ENCODE results near the gene TMC4. TPM values are rescaled to one million over a fixed set of nuclear protein-coding genes. Genes with fewer than 3 reads are reported as not detected.

TMC4 gene
- total RNA-seq, 1 donor from 2014 or later, result 48.3 TPM

GRCh38 chr19:54204767-54205468 lies 32.0 kb upstream of the TMC4 start:
- Histone ChIP-seq H3K4me3 (peak overlapping the region; percentile 90), H3K27me3 (no peaks in the 10 kb centered on the region), H3K36me3 (peaks cover 68% of the 10 kb centered on the region), H3K9me3 (no peaks in the 10 kb centered on the region), H3K27ac (no peak overlapping the region), H3K4me1 (peaks cover 80% of the 10 kb centered on the region)
- TF ChIP-seq CTCF (IDR thresholded peaks at IDR 0.05), result no peak
- no peak for DNase-seq
- no peak for ATAC-seq
- intact Hi-C loops (cut with DNase I), result no loop called here

- DNase-seq (no peak), ATAC-seq (no peak)
- no peak for TF ChIP-seq CTCF (IDR thresholded peaks at IDR 0.05)
- H3K27me3 ChIP-seq, result no peaks in the 10 kb centered on the region
- peak overlapping the region; percentile 90 for H3K4me3 ChIP-seq
- peak overlapping the region; percentile 45 for H3K27ac ChIP-seq
- intact Hi-C loops (cut with DNase I), result no loop called here
- H3K36me3 ChIP-seq, result peaks cover 68% of the 10 kb centered on the region
- no peaks in the 10 kb centered on the region for H3K9me3 ChIP-seq
- peaks cover 66% of the 10 kb centered on the region for H3K4me1 ChIP-seq
These were observed 30.2 kb upstream of the TMC4 start for GRCh38 chr19:54203151-54203611.

DNA sequence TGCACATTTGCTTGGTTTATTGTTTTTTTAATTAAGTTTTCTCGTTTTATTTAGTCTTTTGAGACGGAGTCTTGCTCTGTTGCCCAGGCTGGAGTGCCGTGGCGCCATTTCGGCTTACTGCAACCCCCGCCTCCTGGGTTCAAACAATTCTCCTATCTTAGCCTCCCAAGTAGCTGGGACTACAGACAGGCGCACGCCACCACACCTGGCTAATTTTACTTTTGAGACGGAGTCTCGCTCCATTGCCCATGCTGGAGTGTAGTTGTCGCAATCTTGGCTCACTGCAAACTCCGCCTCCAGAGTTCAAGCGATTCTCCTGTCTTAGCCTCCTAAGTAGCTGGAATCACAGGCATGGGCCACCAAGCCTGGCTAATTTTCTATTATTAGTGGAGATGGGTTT lies 29.0 kb upstream of the TMC4 start:
- no peak for TF ChIP-seq CTCF (IDR thresholded peaks at IDR 0.05)
- ATAC-seq (no peak), DNase-seq (no peak)
- no peaks in the 10 kb centered on the region for H3K27me3 ChIP-seq
- no peaks in the 10 kb centered on the region for H3K9me3 ChIP-seq
- intact Hi-C loops (cut with DNase I), result no loop called here
- H3K27ac ChIP-seq, result peak overlapping the region; percentile 95
- peak overlapping the region; percentile 90 for H3K4me3 ChIP-seq
- peaks cover 54% of the 10 kb centered on the region for H3K4me1 ChIP-seq
- peaks cover 58% of the 10 kb centered on the region for H3K36me3 ChIP-seq

DNA sequence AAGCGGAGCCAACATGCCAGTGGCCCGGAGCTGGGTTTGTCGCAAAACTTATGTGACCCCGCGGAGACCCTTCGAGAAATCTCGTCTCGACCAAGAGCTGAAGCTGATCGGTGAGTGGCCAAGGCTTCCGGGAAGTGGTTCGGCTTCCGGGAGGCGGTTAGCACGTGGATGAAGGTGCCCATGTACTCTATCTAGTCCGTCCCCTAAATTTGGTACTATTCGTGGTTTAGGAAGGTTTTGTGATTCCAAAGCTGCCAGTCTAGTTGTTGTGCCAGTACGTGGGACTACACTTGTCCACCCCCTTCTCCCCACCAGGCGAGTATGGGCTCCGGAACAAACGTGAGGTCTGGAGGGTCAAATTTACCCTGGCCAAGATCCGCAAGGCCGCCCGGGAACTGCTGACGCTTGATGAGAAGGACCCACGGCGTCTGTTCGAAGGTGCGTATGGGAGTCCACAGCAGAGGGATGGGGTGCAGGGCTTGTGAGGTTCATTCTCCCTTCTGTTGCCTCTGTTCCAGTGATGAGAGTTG lies 28.3 kb upstream of the TMC4 start:
- H3K27ac ChIP-seq, result peak overlapping the region; percentile 95
- peaks cover 51% of the 10 kb centered on the region for H3K36me3 ChIP-seq
- no peak for TF ChIP-seq CTCF (IDR thresholded peaks at IDR 0.05)
- no peaks in the 10 kb centered on the region for H3K9me3 ChIP-seq
- DNase-seq (no peak), ATAC-seq (no peak)
- peaks cover 46% of the 10 kb centered on the region for H3K4me1 ChIP-seq
- H3K4me3 ChIP-seq, result peak overlapping the region; percentile 90
- H3K27me3 ChIP-seq, result no peaks in the 10 kb centered on the region
- intact Hi-C loops (cut with DNase I), result no loop called here

DNA sequence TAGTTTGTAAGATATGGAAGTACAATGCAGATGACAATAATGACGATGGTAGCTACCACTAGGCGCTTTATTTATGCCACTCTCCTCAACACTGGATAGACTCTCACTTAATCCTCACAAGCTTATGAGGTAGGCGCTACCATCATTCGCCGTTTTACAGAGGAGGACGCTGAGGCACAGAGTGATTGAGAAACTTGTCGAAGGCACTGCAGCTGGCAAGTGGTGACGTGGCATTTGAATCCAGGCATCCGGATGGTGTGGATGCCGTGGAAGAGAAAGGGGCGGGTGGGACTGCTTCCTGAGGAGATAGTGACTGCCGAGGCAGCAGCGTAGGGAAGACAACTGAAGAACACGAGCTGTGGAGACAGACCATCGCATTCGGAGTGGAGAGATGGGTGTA lies 26.4 kb upstream of the TMC4 start:
- H3K36me3 ChIP-seq, result peaks cover 46% of the 10 kb centered on the region
- no peak overlapping the region for H3K27ac ChIP-seq
- no peak for TF ChIP-seq CTCF (IDR thresholded peaks at IDR 0.05)
- H3K9me3 ChIP-seq, result no peaks in the 10 kb centered on the region
- peaks cover 34% of the 10 kb centered on the region for H3K4me1 ChIP-seq
- no peak for ATAC-seq
- no peak overlapping the region for H3K4me3 ChIP-seq
- intact Hi-C loops (cut with DNase I), result no loop called here
- DNase-seq, result no peak
- no peaks in the 10 kb centered on the region for H3K27me3 ChIP-seq

Measured in upper lobe of right lung (tissue), 1 donor.